ENCODE data around the gene AKAP10.
"Not testable (repeated sequence)": the region's sequence is repeated elsewhere in the genome, so short reads cannot be mapped to it uniquely, and the experiment has no call there.

- TF ChIP-seq CTCF (IDR thresholded peaks at IDR 0.05); EP300 (IDR thresholded peaks at IDR 0.05; ENCODE audit: low read depth): not testable (repeated sequence)
Measured at GRCh38 chr17:19890554-19890953, 87.1 kb downstream of the AKAP10 start.
